Upper lobe of left lung (tissue), 6 donors: ENCODE measurements around the gene WDR59. TPM values are rescaled to one million over a fixed set of nuclear protein-coding genes. Genes with fewer than 3 reads are reported as not detected.
A peak's percentile ranks its signal among the peaks of the same experiment; 100 is the strongest.

ENCODE experiments used
- ATAC-seq, 2 donors: fragments of 200-7000 bp; cut with Tn5 transposase; one replicate each; pipeline ENCODE4 v1.9.1; 2022; ENCODE audit warnings: mild to moderate bottlenecking in 2 of 2, moderate library complexity in 2 of 2; ENCODE audit not compliant: low FRiP score in 2 of 2
- DNase-seq, 2 donors: peaks; one replicate each; pipeline ENCODE4 v3.0.0-alpha.2; 2019 to 2020
- H3K27ac ChIP-seq, 4 donors: fragments of 200-600 bp; sonication (generic); one replicate each; pipeline ENCODE4 v1.5.1; 2016 to 2019
- H3K27me3 ChIP-seq, 4 donors: fragments of 200-600 bp; sonication (generic); one replicate each; pipeline ENCODE4 v1.5.1; 2017 to 2019
- H3K36me3 ChIP-seq, 4 donors: fragments of 200-600 bp; sonication (generic); one replicate each; pipeline ENCODE4 v1.5.1; 2016 to 2019
- H3K4me1 ChIP-seq, 4 donors: fragments of 200-600 bp; sonication (generic); one replicate each; pipeline ENCODE4 v1.5.1; 2018 to 2019
- H3K4me3 ChIP-seq, 4 donors: fragments of 200-600 bp; sonication (generic); one replicate each; pipeline ENCODE4 v1.5.1; 2017 to 2019; ENCODE audit warnings: mild to moderate bottlenecking in 2 of 4, moderate library complexity in 1 of 4
- H3K9me3 ChIP-seq, 4 donors: fragments of 200-600 bp; sonication (generic); one replicate each; pipeline ENCODE4 v1.5.1; 2018 to 2019
- EP300 ChIP-seq, 4 donors: sonication (generic); formaldehyde crosslinking; IDR thresholded peaks; one replicate each; pipeline ENCODE4 v1.5.1; 2017; ENCODE audit warnings: antibody characterized with exemption in 4 of 4, control low read depth in 2 of 4
- POLR2A ChIP-seq, 4 donors: fragments of 450-650 bp; IDR thresholded peaks; one replicate each; pipeline ENCODE4 v1.5.1; 2016 to 2017; ENCODE audit warnings: antibody characterized with exemption in 4 of 4, mild to moderate bottlenecking in 2 of 4
- POLR2AphosphoS5 ChIP-seq, 2 donors: sonication (generic); formaldehyde crosslinking; IDR thresholded peaks; one replicate each; pipeline ENCODE4 v1.5.1; 2017; ENCODE audit warnings: antibody characterized with exemption in 2 of 2
- WGBS, 2 donors: methylation state at CpG; one replicate each; pipeline ENCODE4 v1.1.5; 2017 to 2018; 5-methylcytosine and 5-hydroxymethylcytosine counted together
- total RNA-seq, 6 donors: library from RNA; depleted of rRNA in 4 of 6; stranded (reverse); fragments of >200 nt in 4 of 6; gene quantifications; one replicate each; pipeline versions ENCODE4 v1.1.0 to v1.2.1, GENCODE V29; 2016 to 2021
- TF ChIP-seq, protein P1 (sequence below), 6 experiments: fragments of 450-650 bp in 4 of 6; fragments of 200-600 bp in 2 of 6; sonication (generic) in 2 of 6; IDR thresholded peaks; one replicate each; pipeline ENCODE4 v1.5.1; 2016 to 2019; ENCODE audit warnings: antibody characterized with exemption in 6 of 6
- donor health status: DM: no; HTN: no; CAD: no; lungs with moderate emphysema.
- donor health status: DM: no; HTN: yes; CAD: no; lungs with severe emphysema.

WDR59 gene
- total RNA-seq, 6 donors from 2014 or later: 16.0 to 138 (median 37.5) TPM

DNA sequence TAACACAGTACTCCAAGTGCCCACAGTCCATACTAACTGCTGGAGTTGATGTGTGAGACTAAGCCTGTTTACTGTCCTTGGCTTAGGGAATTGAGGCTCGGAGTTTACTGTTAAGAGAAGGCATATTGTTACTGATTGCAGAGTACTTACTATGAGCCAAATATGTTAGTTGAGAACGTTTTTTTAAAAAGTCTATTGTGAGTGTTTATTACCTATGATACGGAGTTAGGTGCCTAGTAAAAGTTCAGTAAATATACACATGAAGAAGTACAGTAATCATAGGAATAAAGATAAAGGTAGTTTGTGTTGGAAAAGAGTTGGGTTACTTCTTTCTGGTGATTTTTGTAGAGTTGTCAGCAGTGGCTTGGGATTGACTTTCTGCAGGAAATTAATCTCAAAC is 39.3 kb upstream of the WDR59 start:
- peak overlapping the region in 2 of 4 donors; percentile 16 to 35 for H3K27ac ChIP-seq

DNA sequence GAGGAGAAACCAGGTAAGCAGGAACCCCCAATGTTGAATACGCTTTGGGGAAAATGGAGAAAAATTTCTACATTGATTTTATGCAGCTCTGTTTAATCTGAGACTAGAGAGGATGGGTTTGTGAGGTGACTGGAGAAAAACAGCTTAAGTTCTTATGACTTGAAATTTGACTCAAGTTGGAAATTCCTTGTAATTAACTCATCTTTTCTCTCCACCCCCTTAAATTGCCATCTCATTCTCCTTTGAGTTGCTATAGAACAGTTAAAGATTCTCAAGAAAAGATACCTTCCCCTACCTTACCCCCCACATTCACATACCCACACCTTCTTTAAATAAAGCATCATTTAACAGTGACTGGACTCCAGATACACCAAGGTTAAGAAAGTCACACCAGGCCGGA is 38.1 kb upstream of the WDR59 start:
- ATAC-seq (no peak), DNase-seq (no peak)
- WGBS, 2 donors: 95 to 97% methylated on average over 2 of the region's 2 CpGs
- TF ChIP-seq EP300 (IDR thresholded peaks at IDR 0.05) (no peak), POLR2AphosphoS5 (IDR thresholded peaks at IDR 0.05) (no peak), POLR2A (IDR thresholded peaks at IDR 0.05) (no peak)
- TF ChIP-seq, protein P1, sequence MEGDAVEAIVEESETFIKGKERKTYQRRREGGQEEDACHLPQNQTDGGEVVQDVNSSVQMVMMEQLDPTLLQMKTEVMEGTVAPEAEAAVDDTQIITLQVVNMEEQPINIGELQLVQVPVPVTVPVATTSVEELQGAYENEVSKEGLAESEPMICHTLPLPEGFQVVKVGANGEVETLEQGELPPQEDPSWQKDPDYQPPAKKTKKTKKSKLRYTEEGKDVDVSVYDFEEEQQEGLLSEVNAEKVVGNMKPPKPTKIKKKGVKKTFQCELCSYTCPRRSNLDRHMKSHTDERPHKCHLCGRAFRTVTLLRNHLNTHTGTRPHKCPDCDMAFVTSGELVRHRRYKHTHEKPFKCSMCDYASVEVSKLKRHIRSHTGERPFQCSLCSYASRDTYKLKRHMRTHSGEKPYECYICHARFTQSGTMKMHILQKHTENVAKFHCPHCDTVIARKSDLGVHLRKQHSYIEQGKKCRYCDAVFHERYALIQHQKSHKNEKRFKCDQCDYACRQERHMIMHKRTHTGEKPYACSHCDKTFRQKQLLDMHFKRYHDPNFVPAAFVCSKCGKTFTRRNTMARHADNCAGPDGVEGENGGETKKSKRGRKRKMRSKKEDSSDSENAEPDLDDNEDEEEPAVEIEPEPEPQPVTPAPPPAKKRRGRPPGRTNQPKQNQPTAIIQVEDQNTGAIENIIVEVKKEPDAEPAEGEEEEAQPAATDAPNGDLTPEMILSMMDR (IDR thresholded peaks at IDR 0.05): no peak
- H3K36me3 ChIP-seq: no peaks in the 10 kb centered on the region
- H3K4me1 ChIP-seq: peaks cover 15 to 37% (median 28%) of the 10 kb centered on the region in 4 donors
- H3K4me3 ChIP-seq: no peak overlapping the region
- H3K9me3 ChIP-seq: peaks cover 0 to 10% (median 0%) of the 10 kb centered on the region in 4 donors
- no peaks in the 10 kb centered on the region for H3K27me3 ChIP-seq
- no peak overlapping the region for H3K27ac ChIP-seq

More for the DNA sequence above, 39.3 kb upstream of the WDR59 start:
- Histone ChIP-seq H3K4me3 (no peak overlapping the region), H3K4me1 (peaks cover 14 to 27% (median 23%) of the 10 kb centered on the region in 4 donors), H3K36me3 (no peaks in the 10 kb centered on the region), H3K9me3 (peaks cover 0 to 10% (median 0%) of the 10 kb centered on the region in 4 donors), H3K27me3 (no peaks in the 10 kb centered on the region)
- 53 to 62% methylated on average over 3 of the region's 3 CpGs for WGBS, 2 donors
- DNase-seq (no peak), ATAC-seq (no peak)
- no peak for TF ChIP-seq EP300 (IDR thresholded peaks at IDR 0.05)
- TF ChIP-seq POLR2A (IDR thresholded peaks at IDR 0.05): no peak
- TF ChIP-seq POLR2AphosphoS5 (IDR thresholded peaks at IDR 0.05): no peak
- TF ChIP-seq, protein P1 (IDR thresholded peaks at IDR 0.05): no peak

DNA sequence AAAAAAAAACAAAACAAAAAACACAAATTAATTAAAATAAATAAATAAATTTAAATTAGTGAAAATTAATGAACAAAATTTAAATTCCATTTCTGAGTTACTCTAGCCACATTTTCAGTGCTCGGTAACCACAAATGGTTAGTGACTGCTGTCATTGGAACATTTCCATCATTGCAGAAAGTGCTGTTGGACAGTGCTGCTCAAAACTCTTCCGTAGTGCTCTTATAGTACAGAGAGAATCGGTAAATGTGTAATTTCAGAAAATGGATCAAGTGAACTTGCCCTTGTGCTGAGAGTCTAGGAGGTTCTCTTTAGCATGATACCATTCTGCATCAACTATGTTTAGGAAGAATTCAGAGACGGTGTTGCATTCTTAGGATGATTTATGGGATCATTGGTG is 37.6 kb upstream of the WDR59 start:
- H3K4me1 ChIP-seq: peaks cover 14 to 41% (median 31%) of the 10 kb centered on the region in 4 donors
- peaks cover 0 to 10% (median 0%) of the 10 kb centered on the region in 4 donors for H3K9me3 ChIP-seq
- DNase-seq (no peak), ATAC-seq (no peak)
- no peak overlapping the region for H3K4me3 ChIP-seq
- WGBS, 2 donors: 96 to 97% methylated on average over 4 of the region's 4 CpGs
- H3K27ac ChIP-seq: no peak overlapping the region
- no peaks in the 10 kb centered on the region for H3K27me3 ChIP-seq
- H3K36me3 ChIP-seq: no peaks in the 10 kb centered on the region
- TF ChIP-seq EP300 (IDR thresholded peaks at IDR 0.05) (no peak), POLR2A (IDR thresholded peaks at IDR 0.05) (no peak)

DNA sequence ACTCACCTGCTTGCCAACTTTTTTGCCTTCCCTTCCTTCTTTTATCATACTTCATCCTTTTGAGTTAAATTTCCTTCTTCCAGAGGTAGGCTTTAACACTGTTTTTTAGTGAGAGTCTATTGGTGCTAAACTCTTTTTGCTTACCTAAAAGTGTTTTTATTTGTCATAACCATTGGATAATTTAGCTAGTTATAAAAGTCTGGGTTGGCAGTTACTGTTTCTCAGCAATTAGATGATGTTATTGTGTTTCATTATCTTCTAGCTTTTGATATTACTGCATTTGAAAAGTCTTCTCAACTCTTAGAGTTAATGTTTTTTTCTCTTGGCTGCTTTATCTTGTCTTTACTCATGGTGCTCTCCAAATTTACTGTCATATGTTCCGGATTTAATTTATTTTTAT is 36.5 kb upstream of the WDR59 start:
- Histone ChIP-seq H3K36me3 (no peaks in the 10 kb centered on the region), H3K27ac (no peak overlapping the region), H3K9me3 (peaks cover 0 to 10% (median 0%) of the 10 kb centered on the region in 4 donors), H3K27me3 (no peaks in the 10 kb centered on the region), H3K4me1 (peaks cover 7 to 45% (median 32%) of the 10 kb centered on the region in 4 donors), H3K4me3 (no peak overlapping the region)
- TF ChIP-seq, protein P1 (IDR thresholded peaks at IDR 0.05): no peak
- no peak for TF ChIP-seq POLR2AphosphoS5 (IDR thresholded peaks at IDR 0.05)
- no peak for TF ChIP-seq EP300 (IDR thresholded peaks at IDR 0.05)
- TF ChIP-seq POLR2A (IDR thresholded peaks at IDR 0.05): no peak
- 98 to 100% methylated on average over 1 of the region's 1 CpG for WGBS, 2 donors
- DNase-seq (no peak), ATAC-seq (no peak)

DNA sequence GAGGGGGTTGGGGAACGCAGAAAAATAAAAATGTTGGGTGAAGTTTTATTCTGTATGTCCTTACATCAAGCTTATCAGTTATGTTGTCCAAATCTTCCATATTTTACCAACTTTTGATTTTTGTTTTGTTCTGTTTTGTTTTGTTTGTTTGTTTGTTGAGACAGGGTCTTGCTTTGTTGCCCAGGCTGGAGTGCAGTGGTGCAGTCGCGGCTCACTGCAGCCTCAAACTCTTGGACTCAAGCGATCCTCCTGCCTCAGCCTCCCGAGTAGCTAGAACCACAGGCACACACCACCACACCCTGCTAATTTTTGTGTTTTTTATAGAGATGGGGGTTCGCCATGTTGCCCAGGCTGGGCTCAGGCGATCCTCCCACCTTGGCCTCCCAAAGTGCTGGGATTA is 34.7 kb upstream of the WDR59 start:
- Histone ChIP-seq H3K4me3 (no peak overlapping the region), H3K4me1 (peaks cover 7 to 30% (median 19%) of the 10 kb centered on the region in 4 donors), H3K27ac (no peak overlapping the region), H3K9me3 (peaks cover 0 to 10% (median 0%) of the 10 kb centered on the region in 4 donors), H3K27me3 (no peaks in the 10 kb centered on the region), H3K36me3 (no peaks in the 10 kb centered on the region)
- TF ChIP-seq POLR2AphosphoS5 (IDR thresholded peaks at IDR 0.05) (no peak), POLR2A (IDR thresholded peaks at IDR 0.05) (no peak), EP300 (IDR thresholded peaks at IDR 0.05) (no peak)
- TF ChIP-seq, protein P1 (IDR thresholded peaks at IDR 0.05): no peak
- DNase-seq (no peak), ATAC-seq (no peak)
- WGBS, 2 donors: 97 to 98% methylated on average over 7 of the region's 7 CpGs
